ENCODE results near the gene SPRN. TPM values are rescaled to one million over a fixed set of nuclear protein-coding genes. Genes with fewer than 3 reads are reported as not detected.
A peak's percentile ranks its signal among the peaks of the same experiment; 100 is the strongest.
"Not testable (repeated sequence)": the region's sequence is repeated elsewhere in the genome, so short reads cannot be mapped to it uniquely, and the experiment has no call there.

SPRN gene
- total RNA-seq, 2 donors from 2014 or later = not detected

DNA sequence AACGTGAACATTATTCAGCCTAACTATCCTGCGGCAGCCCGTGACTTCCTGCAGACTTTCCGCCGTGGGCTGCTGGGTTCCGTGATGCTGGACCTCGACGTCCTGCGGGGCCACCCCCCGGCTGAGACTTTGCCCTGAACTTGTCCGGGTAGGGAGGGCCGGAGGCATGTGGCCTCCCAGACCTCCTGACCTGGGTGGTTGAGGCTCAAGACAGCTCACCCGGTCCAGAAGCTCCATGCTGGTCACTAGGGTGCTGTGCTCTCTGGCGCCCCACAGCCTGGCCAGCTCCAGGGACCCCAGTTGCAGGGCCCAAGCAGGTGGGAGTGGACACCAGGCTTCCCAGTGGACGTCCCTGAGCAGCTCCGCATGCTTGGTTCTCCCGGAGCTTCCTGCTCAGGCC lies 4.4 kb downstream of the SPRN start:
- ATAC-seq (no peak), DNase-seq (no peak)
- no peak overlapping the region for H3K4me3 Mint-ChIP-seq
- H3K27me3 Mint-ChIP-seq = peaks cover 6% of the 10 kb centered on the region
- H3K9me3 ChIP-seq (ENCODE audit: control insufficient read depth, low read length, poor library complexity, severe bottlenecking) = no peaks in the 10 kb centered on the region
- H3K27ac Mint-ChIP-seq = no peak overlapping the region
- peaks cover 8% of the 10 kb centered on the region for H3K36me3 Mint-ChIP-seq (ENCODE audit: low read depth)
- peaks cover 5% of the 10 kb centered on the region for H3K4me1 Mint-ChIP-seq

DNA sequence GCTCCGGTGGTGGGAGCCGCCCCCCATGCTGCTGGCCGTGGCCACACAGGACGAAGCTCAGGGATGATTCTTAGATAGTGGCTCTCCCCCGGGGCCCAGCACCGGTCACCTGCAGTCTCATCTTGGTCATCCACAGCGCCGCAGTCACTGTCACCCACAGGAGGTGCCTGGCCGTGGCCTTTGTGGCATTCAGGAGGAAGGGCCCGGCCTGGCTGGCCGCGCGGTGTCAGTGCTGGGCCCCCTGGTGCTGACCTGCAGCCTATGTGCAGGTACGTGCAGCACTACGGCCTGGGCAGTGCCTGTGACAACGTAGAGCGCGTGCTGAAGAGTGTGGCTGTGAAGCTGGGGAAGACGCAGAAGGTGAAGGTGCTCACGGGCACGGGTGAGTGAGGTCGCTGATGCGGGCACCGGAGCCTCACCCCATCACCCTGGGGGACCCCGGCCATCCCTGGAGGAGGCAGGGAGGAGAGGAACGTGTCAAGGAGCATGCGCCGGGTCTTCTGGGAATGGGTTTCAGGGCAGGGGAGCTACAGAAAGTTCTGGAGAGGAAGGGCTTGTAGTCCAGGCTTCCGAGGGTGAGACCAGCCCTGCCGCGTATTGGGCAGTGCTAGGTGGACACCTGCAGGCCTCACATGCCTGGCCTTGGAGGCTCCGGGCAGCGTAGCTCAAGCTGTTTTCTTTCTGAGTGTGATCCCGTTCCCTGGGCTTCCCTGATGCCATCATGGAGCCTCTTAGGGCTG lies 5.0 kb downstream of the SPRN start:
- ATAC-seq (no peak), DNase-seq (no peak)
- H3K27ac Mint-ChIP-seq = no peak overlapping the region
- H3K36me3 Mint-ChIP-seq (ENCODE audit: low read depth) = peaks cover 8% of the 10 kb centered on the region
- no peaks in the 10 kb centered on the region for H3K9me3 ChIP-seq (ENCODE audit: control insufficient read depth, low read length, poor library complexity, severe bottlenecking)
- peaks cover 6% of the 10 kb centered on the region for H3K27me3 Mint-ChIP-seq
- H3K4me1 Mint-ChIP-seq = peaks cover 5% of the 10 kb centered on the region
- no peak overlapping the region for H3K4me3 Mint-ChIP-seq

GRCh38 chr10:133418289-133418993 lies 6.0 kb downstream of the SPRN start:
- H3K9me3 ChIP-seq (ENCODE audit: control insufficient read depth, low read length, poor library complexity, severe bottlenecking) = no peaks in the 10 kb centered on the region
- Mint-ChIP-seq H3K27me3 (peaks cover 6% of the 10 kb centered on the region), H3K4me1 (peaks cover 5% of the 10 kb centered on the region), H3K4me3 (no peak overlapping the region), H3K36me3 (ENCODE audit: low read depth) (peaks cover 9% of the 10 kb centered on the region), H3K27ac (no peak overlapping the region)
- DNase-seq = no peak
- ATAC-seq = no peak

- H3K9me3 ChIP-seq (ENCODE audit: control insufficient read depth, low read length, poor library complexity, severe bottlenecking) = peaks cover 18% of the 10 kb centered on the region
- Mint-ChIP-seq H3K4me1 (no peaks in the 10 kb centered on the region), H3K27ac (no peak overlapping the region), H3K4me3 (no peak overlapping the region), H3K27me3 (no peaks in the 10 kb centered on the region), H3K36me3 (ENCODE audit: low read depth) (peaks cover 15% of the 10 kb centered on the region)
- DNase-seq = no peak
- ATAC-seq = no peak
Observed at GRCh38 chr10:133415752-133416151, 8.7 kb downstream of the SPRN start.

GRCh38 chr10:133414401-133414800 lies 10.0 kb downstream of the SPRN start:
- H3K27me3 Mint-ChIP-seq, H3K27ac Mint-ChIP-seq, H3K4me3 Mint-ChIP-seq, ATAC-seq, DNase-seq, H3K4me1 Mint-ChIP-seq: not testable (repeated sequence)
- peaks cover 15% of the 10 kb centered on the region for H3K36me3 Mint-ChIP-seq (ENCODE audit: low read depth)
- peaks cover 19% of the 10 kb centered on the region for H3K9me3 ChIP-seq (ENCODE audit: control insufficient read depth, low read length, poor library complexity, severe bottlenecking)

- H3K4me1 Mint-ChIP-seq = peaks cover 2% of the 10 kb centered on the region
- DNase-seq (no peak), ATAC-seq (no peak)
- peaks cover 19% of the 10 kb centered on the region for H3K9me3 ChIP-seq (ENCODE audit: control insufficient read depth, low read length, poor library complexity, severe bottlenecking)
- H3K27me3 Mint-ChIP-seq = no peaks in the 10 kb centered on the region
- H3K36me3 Mint-ChIP-seq (ENCODE audit: low read depth) = peaks cover 13% of the 10 kb centered on the region
- H3K27ac Mint-ChIP-seq = no peak overlapping the region
- H3K4me3 Mint-ChIP-seq = no peak overlapping the region
Observed at GRCh38 chr10:133412381-133412711, 12.1 kb downstream of the SPRN start.

- H3K9me3 ChIP-seq (ENCODE audit: control insufficient read depth, low read length, poor library complexity, severe bottlenecking) = peaks cover 19% of the 10 kb centered on the region
- H3K27ac Mint-ChIP-seq = no peak overlapping the region
- peaks cover 18% of the 10 kb centered on the region for H3K36me3 Mint-ChIP-seq (ENCODE audit: low read depth)
Observed at GRCh38 chr10:133411523-133412380, 12.7 kb downstream of the SPRN start.

GRCh38 chr10:133405844-133406527 lies 18.4 kb downstream of the SPRN start:
- DNase-seq (no peak), ATAC-seq (no peak)
- Mint-ChIP-seq H3K27me3 (no peaks in the 10 kb centered on the region), H3K4me3 (no peak overlapping the region), H3K27ac (peak overlapping the region; percentile 81), H3K4me1 (peaks cover 40% of the 10 kb centered on the region), H3K36me3 (ENCODE audit: low read depth) (peaks cover 19% of the 10 kb centered on the region)
- H3K9me3 ChIP-seq (ENCODE audit: control insufficient read depth, low read length, poor library complexity, severe bottlenecking) = peaks cover 3% of the 10 kb centered on the region

More at GRCh38 chr10:133411523-133412380, 12.7 kb downstream of the SPRN start:
- H3K4me1 Mint-ChIP-seq = peaks cover 6% of the 10 kb centered on the region
- DNase-seq (no peak), ATAC-seq (no peak)
- H3K4me3 Mint-ChIP-seq = no peak overlapping the region
- no peaks in the 10 kb centered on the region for H3K27me3 Mint-ChIP-seq

- peaks cover 46% of the 10 kb centered on the region for H3K4me1 Mint-ChIP-seq
- no peak for DNase-seq
- peaks cover 19% of the 10 kb centered on the region for H3K36me3 Mint-ChIP-seq (ENCODE audit: low read depth)
- H3K27me3 Mint-ChIP-seq = no peaks in the 10 kb centered on the region
- ATAC-seq = no peak
- H3K4me3 Mint-ChIP-seq = no peak overlapping the region
- no peaks in the 10 kb centered on the region for H3K9me3 ChIP-seq (ENCODE audit: control insufficient read depth, low read length, poor library complexity, severe bottlenecking)
- peak overlapping the region; percentile 81 for H3K27ac Mint-ChIP-seq
Observed at GRCh38 chr10:133405272-133405671, 19.2 kb downstream of the SPRN start.

DNA sequence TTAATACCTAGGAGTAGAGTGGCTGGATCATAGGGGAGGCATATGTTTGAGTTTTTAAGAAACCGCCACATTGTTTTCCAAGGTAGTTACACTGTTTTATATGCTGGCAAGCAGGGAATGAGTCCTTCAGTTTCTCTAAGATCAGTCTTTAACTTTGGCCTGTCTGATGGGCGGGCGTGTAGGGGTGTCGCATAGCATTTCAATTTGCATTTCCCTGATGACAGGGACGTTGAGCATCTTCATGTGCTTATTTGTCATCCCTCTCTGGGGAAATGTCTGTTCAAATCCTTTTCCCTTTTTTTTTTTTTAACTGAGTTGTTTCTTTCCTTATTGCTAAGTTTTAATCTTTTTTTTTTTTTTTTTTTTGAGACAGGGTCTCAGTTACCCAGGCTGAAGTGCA lies 20.6 kb downstream of the SPRN start:
- Mint-ChIP-seq H3K27ac (peak overlapping the region; percentile 75), H3K27me3 (no peaks in the 10 kb centered on the region), H3K4me3 (no peak overlapping the region)

GRCh38 chr10:133403359-133403758 lies 21.1 kb downstream of the SPRN start:
- Mint-ChIP-seq H3K4me1 (peaks cover 46% of the 10 kb centered on the region), H3K27ac (peak overlapping the region; percentile 75)

More for the DNA sequence above, 20.6 kb downstream of the SPRN start:
- DNase-seq (no peak), ATAC-seq (no peak)
- Mint-ChIP-seq H3K4me1 (peaks cover 46% of the 10 kb centered on the region), H3K36me3 (ENCODE audit: low read depth) (peaks cover 16% of the 10 kb centered on the region)
- no peaks in the 10 kb centered on the region for H3K9me3 ChIP-seq (ENCODE audit: control insufficient read depth, low read length, poor library complexity, severe bottlenecking)

GRCh38 chr10:133401981-133402725 lies 22.3 kb downstream of the SPRN start:
- H3K9me3 ChIP-seq (ENCODE audit: control insufficient read depth, low read length, poor library complexity, severe bottlenecking) = no peaks in the 10 kb centered on the region
- no peak for ATAC-seq
- Mint-ChIP-seq H3K4me3 (no peak overlapping the region), H3K27ac (no peak overlapping the region), H3K27me3 (no peaks in the 10 kb centered on the region), H3K36me3 (ENCODE audit: low read depth) (peaks cover 18% of the 10 kb centered on the region), H3K4me1 (peaks cover 51% of the 10 kb centered on the region)
- DNase-seq = no peak

More at GRCh38 chr10:133403359-133403758, 21.1 kb downstream of the SPRN start:
- H3K9me3 ChIP-seq (ENCODE audit: control insufficient read depth, low read length, poor library complexity, severe bottlenecking) = no peaks in the 10 kb centered on the region
- H3K4me3 Mint-ChIP-seq = no peak overlapping the region
- DNase-seq (no peak), ATAC-seq (no peak)
- H3K36me3 Mint-ChIP-seq (ENCODE audit: low read depth) = peaks cover 16% of the 10 kb centered on the region
- H3K27me3 Mint-ChIP-seq = no peaks in the 10 kb centered on the region

Data from T-helper 17 cell (primary cell).